Lower leg skin (tissue), 3 donors: ENCODE measurements around the gene GNAZ.

Experiments used
- CTCF ChIP-seq, 3 donors: fragments of 450-650 bp; IDR thresholded peaks; one replicate each; pipeline ENCODE4 v1.5.1; 2016; ENCODE audit warnings: antibody characterized with exemption in 3 of 3, mild to moderate bottlenecking in 3 of 3, moderate library complexity in 2 of 3
- POLR2A ChIP-seq, 2 donors: fragments of 450-650 bp; IDR thresholded peaks; one replicate each; pipeline ENCODE4 v1.6.1; 2016 to 2017; ENCODE audit warnings: antibody characterized with exemption in 2 of 2, mild to moderate bottlenecking in 1 of 2, moderate library complexity in 1 of 2

GRCh38 chr22:23127788-23128187, 57.5 kb downstream of the GNAZ start:
- no peak for TF ChIP-seq POLR2A (IDR thresholded peaks at IDR 0.05)
- TF ChIP-seq CTCF (IDR thresholded peaks at IDR 0.05) = no peak
